Loucy (cell line): Measurements from ENCODE around the gene RNASE8.

Experiments used
- EZH2phosphoT487 ChIP-seq: fragments of 200-600 bp; IDR thresholded peaks from 2 replicates; pipeline ENCODE4 v1.6.1; 2018; ENCODE audit warnings: antibody characterized with exemption, mild to moderate bottlenecking, moderate library complexity, borderline replicate concordance
- TF ChIP-seq, protein P1 (sequence below): fragments of 200-600 bp; sonication (generic); conservative IDR thresholded peaks from 2 replicates; pipeline ENCODE4 v1.5.1; 2014; ENCODE audit warnings: mild to moderate bottlenecking, antibody characterized with exemption, low read length

DNA sequence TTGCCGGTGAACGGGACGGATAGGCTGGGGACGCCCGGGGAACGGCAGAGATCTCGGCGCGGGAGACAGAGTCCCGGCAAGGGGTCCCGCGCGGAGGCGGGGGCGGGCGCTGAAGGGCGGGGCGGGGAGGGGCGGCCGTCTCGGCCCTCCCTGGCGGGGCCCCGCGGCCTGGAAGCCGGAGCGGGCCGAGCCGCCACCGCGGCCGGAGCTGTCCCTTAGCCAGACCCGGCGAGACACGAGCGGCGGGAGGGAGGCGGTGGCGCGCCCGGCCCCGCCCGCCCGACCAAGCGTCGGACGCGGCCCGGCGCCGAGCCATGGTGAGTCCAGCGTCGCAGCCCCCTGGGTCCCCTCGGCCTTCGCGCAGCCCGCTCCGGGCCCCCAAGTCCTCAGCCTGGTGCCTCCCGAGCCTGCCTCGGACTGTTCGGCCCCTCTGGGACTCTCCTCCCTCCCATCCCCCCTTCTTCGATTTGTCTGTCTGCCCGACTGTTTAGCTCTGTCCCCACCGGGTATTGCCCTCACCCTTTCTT lies 12.5 kb downstream of the RNASE8 start, which contains the start of gene ARHGEF40:
- no peak for TF ChIP-seq EZH2phosphoT487
- TF ChIP-seq, protein P1, sequence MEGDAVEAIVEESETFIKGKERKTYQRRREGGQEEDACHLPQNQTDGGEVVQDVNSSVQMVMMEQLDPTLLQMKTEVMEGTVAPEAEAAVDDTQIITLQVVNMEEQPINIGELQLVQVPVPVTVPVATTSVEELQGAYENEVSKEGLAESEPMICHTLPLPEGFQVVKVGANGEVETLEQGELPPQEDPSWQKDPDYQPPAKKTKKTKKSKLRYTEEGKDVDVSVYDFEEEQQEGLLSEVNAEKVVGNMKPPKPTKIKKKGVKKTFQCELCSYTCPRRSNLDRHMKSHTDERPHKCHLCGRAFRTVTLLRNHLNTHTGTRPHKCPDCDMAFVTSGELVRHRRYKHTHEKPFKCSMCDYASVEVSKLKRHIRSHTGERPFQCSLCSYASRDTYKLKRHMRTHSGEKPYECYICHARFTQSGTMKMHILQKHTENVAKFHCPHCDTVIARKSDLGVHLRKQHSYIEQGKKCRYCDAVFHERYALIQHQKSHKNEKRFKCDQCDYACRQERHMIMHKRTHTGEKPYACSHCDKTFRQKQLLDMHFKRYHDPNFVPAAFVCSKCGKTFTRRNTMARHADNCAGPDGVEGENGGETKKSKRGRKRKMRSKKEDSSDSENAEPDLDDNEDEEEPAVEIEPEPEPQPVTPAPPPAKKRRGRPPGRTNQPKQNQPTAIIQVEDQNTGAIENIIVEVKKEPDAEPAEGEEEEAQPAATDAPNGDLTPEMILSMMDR, result no peak
